ENCODE results near the gene RAB29. TPM values are rescaled to one million over a fixed set of nuclear protein-coding genes. Genes with fewer than 3 reads are reported as not detected.

RAB29 gene, protein sequence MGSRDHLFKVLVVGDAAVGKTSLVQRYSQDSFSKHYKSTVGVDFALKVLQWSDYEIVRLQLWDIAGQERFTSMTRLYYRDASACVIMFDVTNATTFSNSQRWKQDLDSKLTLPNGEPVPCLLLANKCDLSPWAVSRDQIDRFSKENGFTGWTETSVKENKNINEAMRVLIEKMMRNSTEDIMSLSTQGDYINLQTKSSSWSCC
- 10.7 to 11.2 TPM (median 11.0 TPM) in 3 replicates for total RNA-seq (2021)
- percentile 72 among the genes with signal in this experiment for Bru-seq, nascent RNA
- long read RNA-seq, experiment 1, transcript RAB29-203 (5 exons, 1,157 nt): major isoform, 18 of 61 reads
- long read RNA-seq, experiment 1, transcript RAB29-201 (6 exons, 1,723 nt): minor isoform, 10 of 61 reads
- long read RNA-seq, experiment 1, partial matches to known transcripts: 2 of 61 reads
- long read RNA-seq, experiment 1, other reads (novel, unspliced or antisense): 25 of 61 reads
- long read RNA-seq, experiment 2, partial matches to known transcripts: 0 of 14 reads
- long read RNA-seq, experiment 2, other reads (novel, unspliced or antisense): 8 of 14 reads
- long read RNA-seq, experiment 3, transcript RAB29-203 (5 exons, 1,157 nt): major isoform, 6 of 19 reads
- long read RNA-seq, experiment 3, partial matches to known transcripts: 0 of 19 reads
- long read RNA-seq, experiment 3, other reads (novel, unspliced or antisense): 7 of 19 reads

- ChIA-PET CTCF (interaction anchor here (1.0 to 2.3 kb wide), 3 partner anchors 11 to 202 kb away, joined by 3 to 15 read pairs (median 3); no protein-coding TSS in a partner anchor), POLR2A (interaction anchor here (2.0 kb wide), 1 partner anchor 25 kb away, joined by 6 read pairs; the partner anchor contains the start of gene NUCKS1)
- peaks cover 4% of the 10 kb centered on the region; the same call in 1 of the 2 replicates for H3K36me3 Mint-ChIP-seq
- TF ChIP-seq ETV6 (CRISPR knock-in tag; IDR thresholded peaks at IDR 0.05) (peak; percentile 50; the same call in 1 of the 2 replicates), ZNF423 (CRISPR knock-in tag; IDR thresholded peaks at IDR 0.05) (no peak), FOXK1 (CRISPR knock-in tag; IDR thresholded peaks at IDR 0.05) (no peak), PRRX2 (CRISPR knock-in tag; IDR thresholded peaks at IDR 0.05) (no peak)
- TF ChIP-seq, protein P1, sequence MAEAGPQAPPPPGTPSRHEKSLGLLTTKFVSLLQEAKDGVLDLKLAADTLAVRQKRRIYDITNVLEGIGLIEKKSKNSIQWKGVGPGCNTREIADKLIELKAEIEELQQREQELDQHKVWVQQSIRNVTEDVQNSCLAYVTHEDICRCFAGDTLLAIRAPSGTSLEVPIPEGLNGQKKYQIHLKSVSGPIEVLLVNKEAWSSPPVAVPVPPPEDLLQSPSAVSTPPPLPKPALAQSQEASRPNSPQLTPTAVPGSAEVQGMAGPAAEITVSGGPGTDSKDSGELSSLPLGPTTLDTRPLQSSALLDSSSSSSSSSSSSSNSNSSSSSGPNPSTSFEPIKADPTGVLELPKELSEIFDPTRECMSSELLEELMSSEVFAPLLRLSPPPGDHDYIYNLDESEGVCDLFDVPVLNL (CRISPR knock-in tag; IDR thresholded peaks at IDR 0.05; ENCODE audit: borderline replicate concordance, low read depth): no peak
- TF ChIP-seq, protein P2, sequence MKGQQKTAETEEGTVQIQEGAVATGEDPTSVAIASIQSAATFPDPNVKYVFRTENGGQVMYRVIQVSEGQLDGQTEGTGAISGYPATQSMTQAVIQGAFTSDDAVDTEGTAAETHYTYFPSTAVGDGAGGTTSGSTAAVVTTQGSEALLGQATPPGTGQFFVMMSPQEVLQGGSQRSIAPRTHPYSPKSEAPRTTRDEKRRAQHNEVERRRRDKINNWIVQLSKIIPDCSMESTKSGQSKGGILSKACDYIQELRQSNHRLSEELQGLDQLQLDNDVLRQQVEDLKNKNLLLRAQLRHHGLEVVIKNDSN (CRISPR knock-in tag; IDR thresholded peaks at IDR 0.05): peak; percentile 96
- TF ChIP-seq, protein P3, sequence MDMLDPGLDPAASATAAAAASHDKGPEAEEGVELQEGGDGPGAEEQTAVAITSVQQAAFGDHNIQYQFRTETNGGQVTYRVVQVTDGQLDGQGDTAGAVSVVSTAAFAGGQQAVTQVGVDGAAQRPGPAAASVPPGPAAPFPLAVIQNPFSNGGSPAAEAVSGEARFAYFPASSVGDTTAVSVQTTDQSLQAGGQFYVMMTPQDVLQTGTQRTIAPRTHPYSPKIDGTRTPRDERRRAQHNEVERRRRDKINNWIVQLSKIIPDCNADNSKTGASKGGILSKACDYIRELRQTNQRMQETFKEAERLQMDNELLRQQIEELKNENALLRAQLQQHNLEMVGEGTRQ (CRISPR knock-in tag; IDR thresholded peaks at IDR 0.05): peak; percentile 96
- TF ChIP-seq, protein P4, sequence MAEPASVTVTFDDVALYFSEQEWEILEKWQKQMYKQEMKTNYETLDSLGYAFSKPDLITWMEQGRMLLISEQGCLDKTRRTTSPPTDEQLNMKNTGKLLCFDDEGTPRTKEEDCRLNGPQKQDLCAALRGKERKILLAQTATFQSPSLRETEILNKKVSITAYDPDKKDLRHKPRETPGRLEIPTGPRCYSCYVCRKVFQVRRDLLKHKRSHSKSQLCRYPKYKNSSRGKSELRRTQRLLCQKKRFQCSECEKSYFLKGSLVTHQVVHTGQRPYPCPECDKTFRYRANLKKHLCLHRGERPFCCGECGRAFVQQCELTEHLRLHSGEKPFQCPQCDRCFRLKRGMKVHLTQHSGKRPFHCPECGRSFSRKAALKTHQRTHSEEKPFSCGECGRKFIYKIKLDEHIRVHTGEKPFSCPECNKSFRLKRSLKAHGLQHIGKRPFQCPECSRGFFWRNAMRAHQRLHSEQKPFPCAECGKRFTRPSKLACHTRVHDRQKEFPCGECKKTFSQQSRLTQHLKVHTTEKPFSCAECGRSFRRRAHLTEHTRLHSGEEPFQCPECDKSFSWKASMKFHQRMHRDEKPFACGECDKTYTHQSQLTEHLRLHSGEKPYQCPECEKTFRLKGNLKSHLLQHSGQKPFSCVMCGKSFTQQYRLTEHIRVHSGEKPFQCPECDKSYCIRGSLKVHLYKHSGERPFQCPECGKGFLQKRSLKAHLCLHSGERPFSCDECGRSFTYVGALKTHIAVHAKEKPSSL (CRISPR knock-in tag; conservative IDR thresholded peaks at IDR 0.05): no peak
- TF ChIP-seq, protein P5, sequence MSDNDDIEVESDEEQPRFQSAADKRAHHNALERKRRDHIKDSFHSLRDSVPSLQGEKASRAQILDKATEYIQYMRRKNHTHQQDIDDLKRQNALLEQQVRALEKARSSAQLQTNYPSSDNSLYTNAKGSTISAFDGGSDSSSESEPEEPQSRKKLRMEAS (CRISPR knock-in tag; IDR thresholded peaks at IDR 0.05): peak; percentile 77; the same call in 1 of the 2 replicates
- H3K4me1 Mint-ChIP-seq: peaks cover 13% of the 10 kb centered on the region
- H3K27ac Mint-ChIP-seq: no peak within 1 kb of the TSS
- DNase-seq (ENCODE audit: low spot score) (peak; percentile 85), ATAC-seq (peak; percentile 93)
- H3K4me3 Mint-ChIP-seq: peak within 1 kb of the TSS; percentile 86
- H3K27me3 Mint-ChIP-seq (ENCODE audit: low read depth): peaks cover 62% of the 10 kb centered on the region
- peaks cover 27% of the 10 kb centered on the region for H3K9me3 Mint-ChIP-seq
Observed at GRCh38 chr1:205775015-205775716, at the start of gene RAB29. Gene RAB29, minus strand, starts transcription at chr1:205775482. Its CDS starts 526 bp downstream, at chr1:205774956.

DNA sequence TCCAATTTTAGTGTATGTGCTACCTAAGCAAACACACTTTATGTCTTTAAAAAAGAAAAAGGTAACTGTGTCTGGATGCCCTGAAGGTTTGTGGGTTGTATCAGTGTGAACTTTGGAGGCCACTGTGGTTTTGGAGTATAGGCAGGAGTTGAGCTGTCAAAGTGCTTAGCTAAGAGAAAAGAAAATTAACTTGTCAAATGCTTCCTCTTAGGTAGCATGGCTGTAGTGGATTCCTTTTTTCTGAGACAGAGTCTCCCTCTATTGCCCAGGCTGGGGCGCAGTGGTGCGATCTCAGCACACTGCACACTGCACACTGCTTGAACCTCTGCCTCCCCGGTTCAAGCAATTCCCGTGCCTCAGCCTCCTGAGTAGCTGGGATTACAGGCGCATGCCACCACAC, 48.9 kb upstream of the RAB29 start:
- Mint-ChIP-seq H3K27me3 (ENCODE audit: low read depth) (peaks cover 3% of the 10 kb centered on the region; the same call in 1 of the 2 replicates), H3K9me3 (peaks cover 6% of the 10 kb centered on the region; the same call in 1 of the 2 replicates), H3K4me3 (no peak overlapping the region), H3K36me3 (no peaks in the 10 kb centered on the region), H3K27ac (no peak overlapping the region), H3K4me1 (peaks cover 17% of the 10 kb centered on the region)
- DNase-seq (ENCODE audit: low spot score) (no peak), ATAC-seq (no peak)
- POLR2A ChIA-PET: no interaction called here
- CTCF ChIA-PET: interaction anchor here (1.4 kb wide), 1 partner anchor 154 kb away, joined by 3 read pairs; no protein-coding TSS in a partner anchor
- no peak for TF ChIP-seq ZNF532 (CRISPR knock-in tag; IDR thresholded peaks at IDR 0.05; ENCODE audit: borderline replicate concordance)
- TF ChIP-seq SP1 (CRISPR knock-in tag; conservative IDR thresholded peaks at IDR 0.05): no peak
- no peak for TF ChIP-seq ZNF138 (CRISPR knock-in tag; conservative IDR thresholded peaks at IDR 0.05)
- no peak for TF ChIP-seq CTCF (IDR thresholded peaks at IDR 0.05)
- TF ChIP-seq JUN (CRISPR knock-in tag; IDR thresholded peaks at IDR 0.05): no peak
- no peak for TF ChIP-seq ZNF671 (CRISPR knock-in tag; IDR thresholded peaks at IDR 0.05)
- no peak for TF ChIP-seq JAZF1 (CRISPR knock-in tag; IDR thresholded peaks at IDR 0.05)
- no peak for TF ChIP-seq KAT7 (CRISPR knock-in tag; IDR thresholded peaks at IDR 0.05; ENCODE audit: borderline replicate concordance)
- TF ChIP-seq EMX1 (CRISPR knock-in tag; IDR thresholded peaks at IDR 0.05): no peak
- TF ChIP-seq NR3C1 (CRISPR knock-in tag; conservative IDR thresholded peaks at IDR 0.05; ENCODE audit: low read depth): no peak
- no peak for TF ChIP-seq MYBL2 (CRISPR knock-in tag; IDR thresholded peaks at IDR 0.05)
- TF ChIP-seq ZNF121 (CRISPR knock-in tag; IDR thresholded peaks at IDR 0.05): no peak

Measured in WTC11 (cell line).